Germinal center (tissue), 1 donor: ENCODE results near the gene IL17RD.

Experiments
- DNase-seq: peaks from one replicate; pipeline ENCODE4 v3.0.0; 2012; ENCODE audit warnings: mixed read lengths, low spot score

The IL17RD gene

DNA sequence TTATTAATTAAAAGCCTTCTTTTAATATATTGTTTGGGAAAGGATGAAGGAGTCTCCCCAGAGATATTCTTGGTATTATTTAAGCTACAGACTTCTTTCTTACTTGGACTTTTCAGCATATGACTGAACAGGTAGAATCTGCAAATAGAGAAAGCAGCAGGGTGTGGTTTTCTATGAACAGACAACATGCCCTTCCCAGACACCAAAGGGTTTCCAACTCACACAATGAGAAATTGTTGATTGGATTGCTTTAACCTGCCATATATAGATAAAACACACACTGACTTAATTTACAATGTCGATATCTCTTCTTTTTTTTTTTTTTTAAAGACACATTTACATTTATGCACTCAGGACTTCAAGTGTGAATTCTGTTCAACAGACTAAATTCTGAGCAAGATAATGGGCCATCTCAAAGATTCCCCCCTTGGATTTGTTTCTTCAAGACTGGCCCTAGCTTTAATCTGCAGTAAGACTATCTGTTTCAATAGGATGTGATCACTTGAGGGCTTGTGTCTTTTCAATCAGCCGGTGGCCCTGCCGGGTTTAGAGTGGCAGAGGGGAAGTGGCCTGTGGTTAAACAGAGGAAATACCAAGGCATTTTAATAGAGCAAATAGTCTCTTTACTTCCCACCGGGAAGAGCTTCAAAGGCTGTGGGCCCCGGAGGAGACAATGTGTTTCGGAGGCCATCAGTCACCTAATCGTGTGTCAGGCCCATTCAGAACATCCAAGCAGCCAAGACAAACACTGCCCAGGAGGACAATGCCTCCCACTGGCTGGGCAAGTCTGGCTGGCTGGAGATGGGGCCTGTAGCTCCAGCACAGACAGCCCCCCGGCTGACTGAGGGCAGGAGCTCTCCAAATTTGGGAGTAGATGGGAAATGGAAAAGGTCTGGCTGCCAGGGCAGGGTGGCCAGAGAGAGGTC, 6.1 kb downstream of the IL17RD start:
- no peak for DNase-seq

DNA sequence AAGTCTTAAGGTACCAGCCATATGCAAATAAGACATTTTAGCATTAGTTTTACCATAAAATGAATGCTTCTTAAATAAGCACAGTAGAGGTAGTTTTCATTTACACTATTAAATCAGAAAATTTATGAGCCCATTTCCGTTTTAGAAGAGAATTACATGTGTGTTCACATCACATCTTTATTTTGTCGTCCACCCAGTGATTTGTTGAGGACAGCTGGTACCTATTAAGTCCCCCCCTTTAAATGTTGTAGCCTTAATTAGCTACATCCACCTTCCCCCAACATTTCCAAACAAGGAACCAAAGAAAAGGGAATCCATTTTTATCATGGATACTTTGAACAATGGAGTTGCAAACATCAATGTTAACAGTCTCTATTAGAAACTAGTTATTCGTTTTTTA, 6.8 kb downstream of the IL17RD start:
- no peak for DNase-seq

DNA sequence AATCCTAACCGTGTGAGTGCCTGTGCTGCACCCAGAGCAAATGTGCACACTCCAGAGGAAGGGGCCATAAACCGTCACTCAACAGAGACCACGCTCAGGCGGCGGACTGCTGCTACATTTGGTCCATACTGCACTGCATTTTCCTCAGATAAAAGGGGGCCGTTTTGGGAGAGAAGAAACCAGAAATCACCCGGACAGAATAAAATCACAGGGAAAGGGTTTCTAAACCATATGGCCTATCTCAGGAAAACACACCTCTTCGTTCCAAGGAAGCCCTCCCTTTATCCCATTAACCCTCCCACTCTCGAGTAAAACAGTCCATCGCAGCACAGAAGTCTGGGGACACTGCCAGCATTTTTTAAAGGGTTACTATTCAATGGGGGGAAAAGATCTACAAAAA, 7.6 kb downstream of the IL17RD start:
- no peak for DNase-seq

DNA sequence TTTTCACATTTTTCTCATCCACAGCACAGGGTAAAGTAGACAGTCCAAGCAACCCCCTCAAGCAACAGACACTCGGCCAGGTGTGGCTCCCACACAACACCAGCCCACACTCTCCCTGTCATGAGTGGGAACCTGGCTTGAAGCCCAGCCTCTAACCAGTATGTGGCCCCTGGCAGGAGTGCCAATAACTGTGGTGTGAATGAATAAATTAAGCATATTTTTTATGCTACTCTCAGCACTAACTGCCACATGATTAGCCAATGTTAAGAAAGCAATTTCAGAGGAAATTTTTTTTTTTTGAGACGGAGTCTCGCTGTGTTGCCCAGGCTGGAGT, 9.9 kb downstream of the IL17RD start:
- no peak for DNase-seq

DNA sequence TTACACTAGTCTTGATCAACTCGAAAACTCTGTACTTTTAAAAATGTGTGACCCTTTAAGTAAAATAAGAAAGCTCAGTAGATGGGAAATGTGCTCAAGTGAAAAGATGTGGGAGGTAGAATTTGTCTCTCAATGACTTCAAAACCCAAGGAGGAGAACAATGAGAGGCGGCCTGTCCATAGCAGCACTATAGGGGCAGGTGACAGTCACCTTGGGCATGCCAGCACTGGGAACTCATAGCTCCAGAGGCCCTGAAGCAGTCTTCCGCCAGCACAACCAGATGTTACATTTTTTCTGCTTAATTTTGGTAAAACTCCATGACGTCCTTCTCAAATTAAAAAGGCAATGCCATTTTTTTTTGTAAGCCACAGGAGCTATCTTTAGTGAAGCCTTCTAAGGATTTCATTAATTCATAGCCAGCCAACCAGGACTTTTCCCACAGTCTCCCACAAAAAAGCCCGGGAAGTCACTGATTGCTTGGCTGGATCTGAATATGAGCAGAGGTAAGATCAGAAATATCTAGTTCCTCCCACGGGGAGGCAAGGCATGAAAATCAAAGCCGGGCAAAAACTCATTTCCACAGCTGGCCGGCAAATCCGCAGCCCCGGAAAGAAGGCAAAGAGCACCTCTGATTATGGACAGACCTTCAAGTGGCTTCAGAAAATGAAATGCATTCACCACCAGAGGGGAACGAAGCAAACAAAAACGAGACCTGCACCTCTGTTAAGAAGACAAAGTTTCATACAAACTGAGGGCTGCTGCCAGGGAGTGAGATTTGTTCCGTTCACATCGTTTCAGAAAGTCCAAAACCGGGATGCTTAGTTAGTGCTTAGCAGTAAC, 10.5 kb downstream of the IL17RD start:
- no peak for DNase-seq

DNA sequence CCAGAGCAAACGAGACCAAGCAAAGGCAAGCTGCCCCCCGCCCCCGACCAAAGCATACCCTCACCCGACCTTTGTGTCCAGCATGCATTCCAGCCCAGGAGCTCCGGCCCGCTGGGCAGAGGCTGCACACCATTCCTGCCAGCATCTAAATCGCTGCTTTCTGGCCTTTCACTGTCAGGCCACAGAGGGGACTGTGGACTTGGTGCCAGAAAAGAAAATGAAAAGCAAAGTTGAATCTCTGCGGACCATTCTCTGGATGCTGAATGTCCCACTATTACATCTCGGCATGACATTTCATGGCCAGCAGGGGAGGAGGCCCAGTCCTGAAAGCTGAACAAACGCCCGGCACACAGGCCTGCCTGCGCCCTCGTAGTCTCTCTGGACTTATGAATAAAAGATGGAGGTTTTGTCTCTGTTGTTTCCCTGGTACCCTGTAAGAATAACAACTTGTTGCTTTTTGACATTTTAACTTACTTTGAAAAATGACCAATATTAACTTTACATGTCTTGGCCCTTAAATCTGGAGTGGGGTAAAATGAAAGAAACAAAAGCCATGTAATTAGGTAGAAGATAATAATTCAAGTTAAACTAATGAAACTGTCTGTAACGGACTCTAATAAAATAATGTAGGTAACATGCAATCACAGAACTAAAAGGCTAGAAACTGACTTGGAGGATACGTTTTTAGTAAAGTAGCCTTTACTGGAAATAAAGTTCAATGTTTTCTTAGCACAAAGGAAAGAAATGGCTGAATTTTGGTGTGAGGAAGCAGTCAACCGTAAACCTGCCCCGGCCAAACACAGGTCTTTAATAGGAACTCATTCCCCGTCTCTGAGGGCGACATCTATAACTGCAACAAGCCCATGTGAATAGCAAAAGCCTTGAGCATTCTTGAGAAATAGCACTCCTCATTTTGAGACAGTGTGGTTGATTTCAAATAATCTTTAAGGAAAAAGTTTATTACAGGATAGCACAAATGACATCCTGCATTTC, 12.7 kb downstream of the IL17RD start:
- no peak for DNase-seq

DNA sequence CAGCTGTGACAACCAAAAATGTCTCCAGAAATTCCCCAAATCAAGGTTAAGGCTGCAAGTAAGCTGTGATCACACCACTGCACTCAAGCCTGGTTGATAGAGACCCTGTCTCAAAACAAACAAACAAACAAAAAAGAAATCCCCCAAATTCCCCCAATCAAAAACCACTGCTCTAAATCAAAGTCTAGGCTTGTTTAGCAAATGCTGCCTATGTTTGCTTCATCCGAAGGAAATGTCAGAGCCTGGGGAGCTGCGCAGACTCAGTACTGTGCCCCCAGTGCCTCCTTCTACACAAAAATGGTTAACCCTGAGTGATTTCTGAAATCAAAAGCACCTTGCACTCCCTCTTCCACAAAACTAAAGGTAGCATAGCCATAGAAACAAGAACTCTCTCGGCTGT, 13.4 kb downstream of the IL17RD start:
- no peak for DNase-seq

DNA sequence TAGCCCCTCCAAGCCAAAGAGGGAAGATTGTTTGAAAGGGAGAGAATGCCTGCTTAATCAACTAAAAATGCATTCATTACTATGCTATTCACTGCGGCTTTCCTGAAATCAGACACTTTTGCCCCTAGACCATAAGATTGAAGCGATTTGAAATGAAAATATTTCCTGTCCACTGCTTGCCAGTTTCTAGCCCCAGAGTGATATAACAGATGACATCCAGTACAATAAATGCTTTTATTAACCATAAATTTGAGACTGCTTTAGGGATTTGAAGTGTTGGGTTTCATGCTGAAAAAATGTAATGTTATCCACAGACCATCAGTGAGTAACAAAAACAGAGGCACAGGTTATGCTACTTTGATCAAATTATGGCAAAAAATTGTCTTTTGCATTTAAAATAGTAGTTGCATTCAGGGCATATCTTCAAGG, 14.1 kb downstream of the IL17RD start:
- no peak for DNase-seq

DNA sequence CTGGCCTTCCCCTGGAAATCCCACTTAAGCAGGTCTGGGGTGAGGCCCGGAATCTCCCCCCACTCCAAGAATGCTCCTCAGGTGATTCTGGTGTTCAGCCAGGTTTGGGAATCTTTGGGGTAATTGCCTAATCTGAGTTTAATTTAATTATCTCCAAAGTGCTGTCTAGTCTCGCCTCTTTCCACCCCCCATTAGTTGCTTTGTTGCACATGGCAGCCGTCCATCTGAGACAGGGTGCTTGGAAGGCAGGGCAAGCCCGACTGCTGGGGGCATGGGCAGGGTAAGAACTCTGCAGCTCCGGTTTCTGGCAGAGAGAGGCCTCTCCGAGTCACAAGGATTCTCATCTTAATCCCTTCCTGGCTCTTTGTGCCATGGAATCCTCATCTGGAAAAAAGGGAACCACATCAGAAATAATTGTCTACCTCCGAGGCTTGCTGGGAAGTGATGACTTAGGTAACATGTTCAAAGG, 15.0 kb downstream of the IL17RD start:
- no peak for DNase-seq

DNA sequence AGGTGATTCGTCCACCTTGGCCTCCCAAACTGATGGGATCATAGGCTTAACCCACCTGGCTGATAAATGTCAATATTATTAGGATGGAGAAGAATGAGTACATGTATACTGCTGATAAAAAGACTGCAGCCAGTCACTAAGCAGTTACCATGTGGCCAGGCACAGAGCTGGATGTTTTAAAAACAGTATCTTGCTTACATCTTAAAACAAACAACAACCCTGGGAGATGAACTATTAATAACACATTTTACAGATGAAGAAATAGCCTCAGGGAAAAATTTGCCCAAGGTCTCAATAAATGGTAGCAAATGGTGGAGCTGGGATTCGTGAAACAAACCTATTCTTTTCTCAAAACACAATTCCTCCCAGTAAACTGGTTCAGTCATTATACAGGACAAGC, 18.1 kb downstream of the IL17RD start:
- no peak for DNase-seq

DNA sequence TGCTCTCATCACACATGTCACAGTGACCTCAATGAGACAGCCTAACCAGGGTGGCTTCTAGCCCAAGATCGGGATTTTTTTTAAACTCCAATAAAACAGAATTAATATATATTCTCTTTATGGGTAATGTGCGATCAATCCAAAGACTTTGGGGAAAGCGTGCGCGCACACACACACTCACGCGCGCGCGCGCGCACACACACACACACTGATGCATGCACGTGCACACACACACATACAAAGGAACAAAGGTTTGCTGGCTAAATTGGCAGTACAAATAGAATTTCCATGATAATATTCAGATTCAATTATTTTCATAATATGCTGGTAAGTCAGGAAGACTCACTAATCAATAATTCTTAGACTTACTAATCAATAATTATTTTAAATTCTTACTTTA, 19.3 kb downstream of the IL17RD start:
- DNase-seq, result no peak

DNA sequence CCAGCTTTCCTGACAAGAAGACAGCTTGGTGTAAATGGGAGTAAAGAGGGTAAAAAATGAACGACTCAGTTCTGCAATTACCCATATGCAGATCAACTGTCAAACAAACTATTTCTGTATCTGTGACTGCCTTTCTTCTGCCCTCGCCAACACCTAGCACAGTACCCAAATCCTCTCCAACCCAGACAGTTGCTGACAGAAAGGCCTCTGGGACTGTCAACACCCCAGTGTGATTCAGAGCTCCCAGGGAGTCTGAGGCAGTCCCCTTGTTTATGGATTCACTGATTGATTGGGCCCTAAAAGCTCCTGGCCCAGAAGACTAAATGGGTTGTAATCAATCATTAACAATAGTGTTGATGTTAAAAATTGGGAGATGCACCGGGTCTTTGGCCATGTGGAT, 20.2 kb downstream of the IL17RD start:
- no peak for DNase-seq

DNA sequence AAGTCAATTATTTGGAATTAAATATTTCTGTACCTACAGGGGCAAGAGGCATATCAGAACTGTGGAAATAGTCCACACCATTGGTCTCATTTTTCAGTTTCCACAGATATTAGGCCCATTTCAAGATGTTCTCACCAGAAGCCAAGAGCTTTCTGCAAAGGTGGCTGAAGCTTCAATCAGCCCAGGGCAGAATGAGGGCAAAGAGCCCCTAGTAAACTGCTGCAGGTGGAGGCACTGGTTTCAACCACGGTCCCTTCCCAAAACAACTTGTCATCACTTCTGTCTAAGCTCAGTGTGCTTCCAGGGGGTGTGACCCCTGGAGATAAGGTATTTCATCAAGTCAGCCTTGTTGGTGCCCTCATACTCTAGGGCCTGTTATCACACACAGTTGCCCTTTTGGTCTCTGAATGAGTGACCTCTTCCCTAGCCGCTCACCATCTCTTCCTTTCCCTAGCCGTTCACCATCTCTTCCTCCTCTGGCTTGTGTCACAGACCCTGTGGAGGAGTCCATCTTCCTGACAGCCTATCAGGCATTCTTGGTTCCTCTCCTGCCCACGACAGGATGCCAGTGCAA, 21.2 kb downstream of the IL17RD start:
- no peak for DNase-seq

DNA sequence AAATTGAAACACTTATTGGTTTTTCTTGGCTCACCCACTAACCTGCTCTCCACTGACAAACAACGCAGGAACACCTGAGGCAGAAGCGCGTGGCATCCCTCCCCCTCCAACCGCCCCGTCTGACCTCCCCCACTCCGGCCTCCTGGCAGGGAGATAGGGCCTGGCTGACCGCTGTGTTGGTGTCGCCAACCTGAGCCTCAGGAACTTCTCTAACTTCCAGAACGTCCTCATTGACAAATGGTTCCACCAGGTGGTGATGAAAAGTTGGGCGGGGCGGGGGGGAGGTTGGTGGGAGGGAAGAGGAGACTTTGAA, 22.8 kb downstream of the IL17RD start:
- DNase-seq, result no peak

DNA sequence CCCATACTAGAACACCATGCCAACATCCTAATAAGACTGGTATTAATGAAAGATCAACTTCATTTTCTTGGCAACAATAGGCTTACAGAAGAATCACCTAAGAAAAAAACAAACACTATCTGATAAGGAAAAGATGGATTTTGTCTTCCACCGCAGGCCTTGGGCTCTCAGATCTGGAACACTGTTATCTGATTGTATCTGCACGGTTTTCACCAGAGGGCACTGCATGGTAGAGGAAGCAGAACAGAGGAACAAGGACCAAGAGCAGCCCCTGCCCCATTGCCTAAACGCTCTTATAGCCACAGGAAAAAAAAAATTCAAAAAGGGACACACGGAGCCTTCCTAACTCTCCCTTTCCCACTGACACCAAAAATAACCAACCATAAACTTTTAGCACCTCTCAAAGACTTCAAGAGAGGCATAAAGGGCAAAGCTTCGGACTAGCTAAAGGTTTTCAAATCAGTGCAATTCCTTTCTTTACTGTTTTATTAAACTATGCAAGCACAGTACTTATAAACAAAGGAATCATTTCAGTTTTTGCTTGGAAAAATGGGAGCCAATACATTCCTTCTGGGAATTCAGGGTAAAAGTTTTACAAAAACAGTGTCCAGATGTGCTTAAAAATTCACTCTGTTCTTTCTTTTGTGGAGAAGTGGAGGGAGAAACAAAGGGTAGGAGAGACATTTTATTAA, 23.3 kb downstream of the IL17RD start:
- DNase-seq, result no peak

DNA sequence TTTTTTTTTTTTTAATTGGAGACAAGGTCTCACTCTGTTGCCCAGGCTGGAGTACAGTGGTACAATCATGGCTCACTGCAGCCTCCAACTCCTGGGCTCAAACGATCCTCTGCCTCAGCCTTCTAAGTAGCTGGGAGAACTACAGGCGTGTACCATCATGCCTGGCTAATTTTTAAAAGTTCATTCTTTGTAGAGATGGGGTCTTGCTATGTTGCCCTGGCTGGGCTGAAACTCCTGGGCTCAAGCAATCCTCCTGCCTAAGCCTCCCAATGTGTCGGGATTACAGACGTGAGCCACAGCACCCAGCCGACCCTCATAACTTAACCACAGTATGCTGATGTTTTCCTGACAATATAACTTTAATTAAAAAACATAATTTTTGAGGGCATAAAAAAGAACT, 24.3 kb downstream of the IL17RD start:
- no peak for DNase-seq

DNA sequence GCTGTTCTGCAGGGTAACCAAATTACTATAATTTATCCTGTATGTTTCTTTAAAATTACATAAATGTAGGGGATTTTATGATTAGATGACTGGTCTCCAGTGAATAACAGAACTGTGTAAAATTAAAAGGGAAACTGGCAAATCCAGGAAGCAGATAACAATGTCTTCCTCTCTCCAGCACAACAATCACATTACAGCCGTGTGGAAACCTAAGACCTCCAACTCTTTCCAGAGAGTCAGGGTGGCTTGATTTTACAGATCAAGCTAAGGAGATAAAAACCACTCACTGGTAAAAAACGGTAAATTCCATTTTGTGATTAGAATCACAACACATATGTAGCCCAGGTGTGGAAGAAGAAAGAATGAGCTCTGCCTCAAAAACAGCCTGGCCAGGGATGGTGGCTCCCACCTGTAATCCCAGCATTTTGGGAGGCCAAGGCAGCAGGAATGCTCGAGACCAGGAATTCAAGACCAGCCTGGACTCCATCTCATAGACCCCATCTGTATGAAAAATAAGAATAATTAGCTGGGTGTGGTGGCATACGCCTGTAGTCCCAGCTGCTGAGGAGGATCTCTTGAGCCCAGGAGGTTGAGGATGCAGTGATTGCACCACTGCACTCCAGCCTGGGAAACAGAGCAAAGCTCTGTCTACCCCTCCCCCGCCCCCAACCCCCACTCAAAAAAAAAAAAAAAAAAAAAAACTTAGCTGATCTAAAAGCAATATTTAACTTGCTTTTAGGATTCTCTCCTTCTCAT, 29.0 kb downstream of the IL17RD start:
- DNase-seq, result no peak

DNA sequence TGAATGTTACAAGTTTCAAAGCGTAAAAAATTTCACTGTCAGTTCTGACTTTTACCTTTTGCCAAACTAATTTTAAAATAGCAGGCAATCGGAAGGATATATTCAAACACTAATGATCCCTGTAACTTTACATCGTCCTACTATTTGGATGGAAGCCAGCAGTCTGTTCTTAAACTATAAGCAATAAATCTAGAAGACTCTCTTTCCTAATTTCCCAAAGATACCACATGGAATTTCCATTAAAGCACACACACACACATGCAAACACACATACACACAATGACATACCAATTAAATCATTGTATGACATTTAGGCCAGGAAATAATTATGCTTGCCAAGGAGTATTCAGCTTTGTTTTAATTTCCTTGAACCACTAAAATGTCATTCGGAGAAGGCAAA, 32.0 kb downstream of the IL17RD start:
- no peak for DNase-seq

DNA sequence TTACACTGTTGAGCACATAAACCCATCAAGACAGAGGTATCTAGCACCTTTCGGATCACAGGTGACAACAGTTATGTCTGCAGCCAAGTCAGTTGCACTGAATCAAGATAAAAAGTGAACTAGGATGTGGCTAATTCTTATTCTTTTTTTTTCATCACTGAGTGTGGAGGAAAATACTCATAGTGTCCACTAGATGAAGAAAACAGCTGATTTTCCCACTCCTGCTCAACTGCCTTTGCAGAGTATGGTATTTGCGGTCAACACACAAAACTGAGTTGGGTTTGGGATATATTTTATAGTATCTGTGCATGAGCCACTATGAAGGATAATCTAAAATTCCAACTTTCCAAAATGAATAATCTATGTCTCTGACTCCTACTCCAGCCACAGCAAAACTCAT, 32.5 kb downstream of the IL17RD start:
- no peak for DNase-seq

DNA sequence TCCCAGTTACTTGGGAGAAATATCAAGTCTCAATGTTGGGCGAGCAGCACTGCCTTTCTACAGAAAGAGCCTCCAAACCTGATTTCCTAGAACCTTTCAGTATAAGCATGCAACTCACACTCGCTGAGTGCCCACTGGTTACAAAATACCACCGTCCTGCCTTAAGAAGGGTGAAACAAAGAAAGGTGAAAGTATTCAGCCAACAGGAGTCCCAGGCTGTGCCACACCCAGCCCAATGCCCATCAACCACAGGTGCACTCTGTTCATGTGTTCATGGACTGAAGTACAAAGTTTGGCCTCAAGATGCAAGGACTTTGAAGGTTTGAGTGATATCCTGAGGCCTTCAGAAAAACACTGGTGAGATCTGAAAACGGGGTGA, 34.0 kb downstream of the IL17RD start:
- no peak for DNase-seq
